Activated CD4-positive, CD25-positive, alpha-beta regulatory T cell treated with anti-CD3 and anti-CD28 coated beads, Interleukin-2, amount 50 U/mL, for 24 hours (primary cell): ENCODE measurements around the gene FAM204A.

ENCODE experiments used
- ATAC-seq, 2 donors: fragments of 150-1000 bp; cut with Tn5 transposase; one replicate each; pipeline ENCODE4 v1.10.0; 2021; ENCODE audit warnings: mild to moderate bottlenecking in 1 of 2, moderate library complexity in 1 of 2

Gene FAM204A

GRCh38 chr10:118341791-118342637 lies at the start of gene FAM204A:
Gene FAM204A (minus strand): TSS chr10:118342324. CDS start chr10:118336415, 5,909 bp downstream.
- ATAC-seq = peak; percentile 100

- no peak for ATAC-seq
These were observed 41.6 kb upstream of the FAM204A start for GRCh38 chr10:118383699-118384098.

- no peak for ATAC-seq
These were observed 41.1 kb upstream of the FAM204A start for GRCh38 chr10:118383063-118383689.

- ATAC-seq = no peak
These were observed 32.3 kb upstream of the FAM204A start for GRCh38 chr10:118374404-118374803.

GRCh38 chr10:118373786-118374185 lies 31.7 kb upstream of the FAM204A start:
- no peak for ATAC-seq

GRCh38 chr10:118370499-118370898 lies 28.4 kb upstream of the FAM204A start:
- no peak for ATAC-seq

- no peak for ATAC-seq
These were observed 27.6 kb upstream of the FAM204A start for GRCh38 chr10:118369641-118370205.

- ATAC-seq = no peak
These were observed 23.6 kb upstream of the FAM204A start for GRCh38 chr10:118365702-118366101.

GRCh38 chr10:118362103-118362502 lies 20.0 kb upstream of the FAM204A start:
- ATAC-seq = no peak

GRCh38 chr10:118358327-118358726 lies 16.2 kb upstream of the FAM204A start:
- no peak for ATAC-seq

GRCh38 chr10:118357841-118358240 lies 15.7 kb upstream of the FAM204A start:
- ATAC-seq = no peak

GRCh38 chr10:118356628-118357027 lies 14.5 kb upstream of the FAM204A start:
- no peak for ATAC-seq

- no peak for ATAC-seq
These were observed 13.1 kb upstream of the FAM204A start for GRCh38 chr10:118355234-118355633.

- ATAC-seq = no peak
These were observed 7.1 kb upstream of the FAM204A start for GRCh38 chr10:118349235-118349634.

GRCh38 chr10:118343549-118343948 lies 1.4 kb upstream of the FAM204A start:
- no peak for ATAC-seq

GRCh38 chr10:118343115-118343514 lies 991 bp upstream of the FAM204A start:
- no peak for ATAC-seq

- ATAC-seq = no peak
These were observed 505 bp upstream of the FAM204A start for GRCh38 chr10:118342638-118343020.

GRCh38 chr10:118340486-118340885 lies 1.6 kb downstream of the FAM204A start:
- no peak for ATAC-seq

GRCh38 chr10:118339111-118339510 lies 3.0 kb downstream of the FAM204A start:
- no peak for ATAC-seq

GRCh38 chr10:118337356-118337755 lies 4.8 kb downstream of the FAM204A start:
- no peak for ATAC-seq

GRCh38 chr10:118333871-118334270 lies 8.3 kb downstream of the FAM204A start:
- no peak for ATAC-seq

- no peak for ATAC-seq
These were observed 9.0 kb downstream of the FAM204A start for GRCh38 chr10:118332948-118333710.

- no peak for ATAC-seq
These were observed 9.9 kb downstream of the FAM204A start for GRCh38 chr10:118332236-118332635.
